SK-N-SH (cell line): ENCODE measurements around the gene CDH26. TPM values are rescaled to one million over a fixed set of nuclear protein-coding genes. Genes with fewer than 3 reads are reported as not detected.

Source experiments
- CTCF ChIA-PET: fragments of 300-600, 350-600 bp; formaldehyde crosslinking; extraction: SDS; loops from one replicate; lab custom pipeline; 2021; lab: Yijun Ruan, JAX
- POLR2A ChIA-PET: fragments of 350-600 bp; sonication (Branson Sonifier 250); formaldehyde crosslinking; extraction: SDS; loops from one replicate; lab custom pipeline; 2020; ENCODE audit warnings: antibody characterized with exemption, inconsistent platforms; lab: Yijun Ruan, JAX
- DNase-seq: peaks from one replicate; pipeline ENCODE4 v3.0.0; 2012
- H2AFZ ChIP-seq: fragments of 200-600 bp; sonication (generic); 2 replicates; pipeline ENCODE4 v1.8.1; 2016; ENCODE audit warnings: antibody characterized with exemption, mild to moderate bottlenecking, low read depth
- H3F3A ChIP-seq: fragments of 200-600 bp; sonication (generic); replicated peaks from 2 replicates; pipeline ENCODE3; 2016; ENCODE audit warnings: antibody characterized with exemption, mild to moderate bottlenecking; ENCODE audit not compliant: insufficient read depth
- H3K27ac ChIP-seq, 2 experiments: fragments of 200-500 bp in 1 of 2; fragments of 200-600 bp in 1 of 2; sonication (Bioruptor generic) in 1 of 2; sonication (generic), shearing (Covaris generic) in 1 of 2; 2 replicates each; pipeline versions ENCODE4 v1.5.1 to v1.6.1; 2014 to 2016; ENCODE audit warnings: low read depth in 2 of 2, inconsistent platforms in 1 of 2, low read length in 1 of 2, mild to moderate bottlenecking in 1 of 2, mixed read lengths in 1 of 2
- H3K27me3 ChIP-seq: fragments of 200-600 bp; sonication (generic), shearing (Covaris generic); 2 replicates; pipeline ENCODE4 v1.6.1; 2016; ENCODE audit warnings: mixed run types; ENCODE audit not compliant: insufficient read depth
- H3K36me3 ChIP-seq, 2 experiments: fragments of 200-500 bp in 1 of 2; fragments of 200-600 bp in 1 of 2; sonication (Bioruptor generic) in 1 of 2; sonication (generic) in 1 of 2; replicated peaks in 1 of 2; 2 replicates each; pipeline versions ENCODE3 to v1.5.1; 2014 to 2016; ENCODE audit warnings: low read length in 1 of 2, mild to moderate bottlenecking in 1 of 2; ENCODE audit not compliant: insufficient read depth in 2 of 2, control insufficient read depth in 1 of 2
- H3K4me1 ChIP-seq, 2 experiments: fragments of 200-500 bp in 1 of 2; fragments of 200-600 bp in 1 of 2; sonication (Bioruptor generic) in 1 of 2; sonication (generic), shearing (Covaris generic) in 1 of 2; 2 replicates each; pipeline versions ENCODE4 v1.5.1 to v1.6.1; 2014 to 2016; ENCODE audit warnings: low read depth in 1 of 2, low read length in 1 of 2, mixed run types in 1 of 2; ENCODE audit not compliant: insufficient read depth in 2 of 2, control insufficient read depth in 1 of 2
- H3K4me2 ChIP-seq: fragments of 200-600 bp; sonication (generic), shearing (Covaris generic); 2 replicates; pipeline ENCODE4 v1.6.1; 2017; ENCODE audit warnings: mixed run types
- H3K4me3 ChIP-seq, 2 experiments: fragments of 200-500 bp in 1 of 2; fragments of 200-600 bp in 1 of 2; sonication (Bioruptor generic) in 1 of 2; sonication (generic), shearing (Covaris generic) in 1 of 2; 2 replicates each; pipeline versions ENCODE4 v1.5.1 to v1.8.1; 2014 to 2016; ENCODE audit warnings: low read depth in 2 of 2, inconsistent platforms in 1 of 2, low read length in 1 of 2, mild to moderate bottlenecking in 1 of 2, mixed read lengths in 1 of 2, moderate library complexity in 1 of 2
- H3K79me2 ChIP-seq: fragments of 200-600 bp; sonication (generic); 2 replicates; pipeline ENCODE4 v1.8.1; 2017; ENCODE audit warnings: mild to moderate bottlenecking; ENCODE audit not compliant: insufficient read depth
- H3K9ac ChIP-seq: fragments of 200-600 bp; sonication (generic); 2 replicates; pipeline ENCODE4 v1.6.1; 2017; ENCODE audit warnings: mixed run types
- H3K9me2 ChIP-seq: fragments of 200-600 bp; sonication (generic); 2 replicates; pipeline ENCODE4 v1.6.1; 2017; ENCODE audit warnings: mixed run types
- H3K9me3 ChIP-seq: fragments of 200-600 bp; sonication (generic); 2 replicates; pipeline ENCODE4 v1.6.1; 2017; ENCODE audit warnings: mixed run types, mild to moderate bottlenecking, moderate library complexity
- H4K20me1 ChIP-seq: fragments of 200-600 bp; sonication (generic); 2 replicates; pipeline ENCODE4 v1.6.1; 2017; ENCODE audit warnings: mild to moderate bottlenecking, mixed run types; ENCODE audit not compliant: insufficient read depth
- CTCF ChIP-seq: fragments of 200-600 bp; sonication (generic); IDR thresholded peaks from 2 replicates; pipeline ENCODE4 v1.6.1; 2017; ENCODE audit warnings: antibody characterized with exemption, mild to moderate bottlenecking, moderate library complexity
- ELF1 ChIP-seq: IDR thresholded peaks from 2 replicates; pipeline ENCODE4 v1.4.0; 2012
- FOXJ3 ChIP-seq: sonication (generic); formaldehyde crosslinking; IDR thresholded peaks from 2 replicates; pipeline ENCODE4 v1.5.1; 2020; ENCODE audit warnings: mild to moderate bottlenecking, missing genetic modification reagents
- FOXM1 ChIP-seq: IDR thresholded peaks from 2 replicates; pipeline ENCODE4 v1.4.0; 2012; ENCODE audit warnings: low read depth, mild to moderate bottlenecking
- GABPA ChIP-seq: IDR thresholded peaks from 2 replicates; pipeline ENCODE4 v1.4.0; 2012; ENCODE audit warnings: low read depth, mild to moderate bottlenecking
- GATA2 ChIP-seq: sonication (generic); formaldehyde crosslinking; IDR thresholded peaks from 2 replicates; pipeline ENCODE4 v1.5.0; 2020; ENCODE audit warnings: mild to moderate bottlenecking, missing genetic modification reagents
- MAX ChIP-seq: IDR thresholded peaks from 2 replicates; pipeline ENCODE4 v1.4.0; 2012; ENCODE audit warnings: low read depth
- NFIC ChIP-seq: IDR thresholded peaks from 2 replicates; pipeline ENCODE4 v1.4.0; 2012; ENCODE audit warnings: borderline replicate concordance
- RCOR1 ChIP-seq: fragments of 150-350 bp; IDR thresholded peaks from 2 replicates; pipeline ENCODE4 v1.6.1; 2017; ENCODE audit warnings: antibody characterized with exemption, low read length
- TCF12 ChIP-seq: IDR thresholded peaks from 2 replicates; pipeline ENCODE4 v1.4.0; 2012
- TEAD4 ChIP-seq: IDR thresholded peaks from 2 replicates; pipeline ENCODE4 v1.4.0; 2012; ENCODE audit warnings: mild to moderate bottlenecking, borderline replicate concordance; ENCODE audit not compliant: insufficient read depth
- ZBTB33 ChIP-seq: IDR thresholded peaks from 2 replicates; pipeline ENCODE4 v1.4.0; 2012; ENCODE audit warnings: low read depth, borderline replicate concordance
- WGBS: methylation state at CpG from one replicate; pipeline ENCODE4 v1.1.6; 2017; ENCODE audit warnings: low lambda C conversion rate; 5-methylcytosine and 5-hydroxymethylcytosine counted together
- polyA plus RNA-seq, 3 experiments: library from polyadenylated mRNA; depleted of rRNA; stranded (reverse); fragments of >200 nt; gene quantifications; 2 replicates each; pipeline ENCODE4 v1.2.3, GENCODE V29; 2012
- TF ChIP-seq, protein P1 (sequence below): IDR thresholded peaks from 2 replicates; pipeline ENCODE4 v1.6.1; 2012; ENCODE audit warnings: mild to moderate bottlenecking, low read depth, low read length, moderate library complexity

Gene CDH26
- polyA plus RNA-seq, 1 of the 3 experiments (the other 2 are of a cell fraction), result 0.13 TPM

DNA sequence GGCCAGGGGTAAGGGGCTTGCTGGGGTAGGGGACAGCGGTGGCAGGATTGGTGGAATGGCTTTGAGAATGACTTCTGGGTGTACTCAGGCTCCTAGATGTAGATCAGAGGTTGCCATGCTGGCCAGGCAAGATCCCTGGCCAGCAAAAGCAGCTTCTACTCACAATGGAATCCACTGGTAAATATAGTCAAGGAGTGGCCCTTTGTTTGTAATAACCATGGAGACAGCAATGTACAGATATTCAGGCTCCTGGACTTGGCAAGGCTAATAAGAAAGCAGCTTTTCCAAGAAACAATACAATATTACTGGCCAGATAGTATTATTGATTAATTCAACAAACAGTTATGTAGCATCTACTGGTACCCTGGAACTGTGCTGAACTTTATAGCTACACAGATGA, 37.9 kb downstream of the CDH26 start:
- H3K9me2 ChIP-seq, result no peaks in the 10 kb centered on the region
- no peak overlapping the region for H2AFZ ChIP-seq
- DNase-seq, result no peak
- H4K20me1 ChIP-seq, result no peaks in the 10 kb centered on the region
- H3K27me3 ChIP-seq, result no peaks in the 10 kb centered on the region
- POLR2A ChIA-PET, result no interaction called here
- no peaks in the 10 kb centered on the region for H3K36me3 ChIP-seq
- H3K9me3 ChIP-seq, result no peaks in the 10 kb centered on the region
- no peak overlapping the region for H3K27ac ChIP-seq
- H3K9ac ChIP-seq, result no peak overlapping the region
- H3F3A ChIP-seq, result no peaks in the 10 kb centered on the region
- H3K4me1 ChIP-seq, result no peaks in the 10 kb centered on the region
- TF ChIP-seq FOXJ3 (CRISPR knock-in tag) (no peak), MAX (no peak), TEAD4 (no peak), TCF12 (no peak), ZBTB33 (no peak), ELF1 (no peak), FOXM1 (no peak)
- TF ChIP-seq, protein P1, sequence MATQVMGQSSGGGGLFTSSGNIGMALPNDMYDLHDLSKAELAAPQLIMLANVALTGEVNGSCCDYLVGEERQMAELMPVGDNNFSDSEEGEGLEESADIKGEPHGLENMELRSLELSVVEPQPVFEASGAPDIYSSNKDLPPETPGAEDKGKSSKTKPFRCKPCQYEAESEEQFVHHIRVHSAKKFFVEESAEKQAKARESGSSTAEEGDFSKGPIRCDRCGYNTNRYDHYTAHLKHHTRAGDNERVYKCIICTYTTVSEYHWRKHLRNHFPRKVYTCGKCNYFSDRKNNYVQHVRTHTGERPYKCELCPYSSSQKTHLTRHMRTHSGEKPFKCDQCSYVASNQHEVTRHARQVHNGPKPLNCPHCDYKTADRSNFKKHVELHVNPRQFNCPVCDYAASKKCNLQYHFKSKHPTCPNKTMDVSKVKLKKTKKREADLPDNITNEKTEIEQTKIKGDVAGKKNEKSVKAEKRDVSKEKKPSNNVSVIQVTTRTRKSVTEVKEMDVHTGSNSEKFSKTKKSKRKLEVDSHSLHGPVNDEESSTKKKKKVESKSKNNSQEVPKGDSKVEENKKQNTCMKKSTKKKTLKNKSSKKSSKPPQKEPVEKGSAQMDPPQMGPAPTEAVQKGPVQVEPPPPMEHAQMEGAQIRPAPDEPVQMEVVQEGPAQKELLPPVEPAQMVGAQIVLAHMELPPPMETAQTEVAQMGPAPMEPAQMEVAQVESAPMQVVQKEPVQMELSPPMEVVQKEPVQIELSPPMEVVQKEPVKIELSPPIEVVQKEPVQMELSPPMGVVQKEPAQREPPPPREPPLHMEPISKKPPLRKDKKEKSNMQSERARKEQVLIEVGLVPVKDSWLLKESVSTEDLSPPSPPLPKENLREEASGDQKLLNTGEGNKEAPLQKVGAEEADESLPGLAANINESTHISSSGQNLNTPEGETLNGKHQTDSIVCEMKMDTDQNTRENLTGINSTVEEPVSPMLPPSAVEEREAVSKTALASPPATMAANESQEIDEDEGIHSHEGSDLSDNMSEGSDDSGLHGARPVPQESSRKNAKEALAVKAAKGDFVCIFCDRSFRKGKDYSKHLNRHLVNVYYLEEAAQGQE, result no peak
- CTCF ChIA-PET, result no interaction called here
- 29% methylated on average over 1 of the region's 1 CpG for WGBS
- no peaks in the 10 kb centered on the region for H3K79me2 ChIP-seq
- H3K4me3 ChIP-seq, result no peak overlapping the region
- H3K4me2 ChIP-seq, result no peak overlapping the region

DNA sequence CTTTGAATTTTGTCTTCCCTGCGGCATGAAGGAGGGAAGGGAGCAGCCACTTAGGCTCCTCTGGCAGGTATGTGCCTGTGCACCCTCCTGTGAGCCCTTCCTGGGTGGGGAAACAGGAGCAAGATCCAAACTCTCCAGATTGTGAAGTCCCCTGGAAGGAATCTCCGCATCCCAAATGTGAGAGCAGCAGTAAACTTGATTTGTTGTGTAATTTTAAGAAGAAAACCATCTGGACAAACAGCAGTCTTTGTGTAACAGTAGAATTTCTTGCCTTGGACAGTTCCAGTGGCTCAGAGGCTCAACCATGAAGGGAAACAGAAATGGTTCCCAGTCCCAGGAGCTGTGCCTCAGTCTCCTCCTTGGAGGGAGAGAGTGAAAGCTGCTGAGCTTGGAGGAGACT, 39.7 kb downstream of the CDH26 start:
- no peak overlapping the region for H3K27ac ChIP-seq
- no peaks in the 10 kb centered on the region for H4K20me1 ChIP-seq
- ChIA-PET POLR2A (no interaction called here), CTCF (interaction anchor here (1.4 kb wide), 1 partner anchor 13 kb away, joined by 3 read pairs; no protein-coding TSS in a partner anchor)
- no peaks in the 10 kb centered on the region for H3K36me3 ChIP-seq
- no peaks in the 10 kb centered on the region for H3F3A ChIP-seq
- H3K4me2 ChIP-seq, result no peak overlapping the region
- 0% methylated on average over 2 of the region's 2 CpGs for WGBS
- no peaks in the 10 kb centered on the region for H3K9me3 ChIP-seq
- no peaks in the 10 kb centered on the region for H3K27me3 ChIP-seq
- H3K4me1 ChIP-seq, result no peaks in the 10 kb centered on the region
- H3K9ac ChIP-seq, result no peak overlapping the region
- H3K4me3 ChIP-seq, result no peak overlapping the region
- no peak for DNase-seq
- H2AFZ ChIP-seq, result no peak overlapping the region
- TF ChIP-seq FOXM1 (no peak), NFIC (no peak), CTCF (no peak), GATA2 (no peak), GABPA (no peak), RCOR1 (no peak), TCF12 (no peak)
- no peaks in the 10 kb centered on the region for H3K9me2 ChIP-seq
- no peaks in the 10 kb centered on the region for H3K79me2 ChIP-seq
